HG03432 (cell line): ENCODE results near the gene BTBD7.

Experiments
- ATAC-seq: cut with Tn5 transposase; IDR thresholded peaks from one replicate; pipeline ENCODE4 v1.9.1; 2021; ENCODE audit warnings: mild to moderate bottlenecking, moderate library complexity; ENCODE audit not compliant: unreplicated experiment

Gene BTBD7

GRCh38 chr14:93206793-93207467, 125.9 kb downstream of the BTBD7 start, which contains the start of the genes GON7 and UBR7:
Gene GON7 (minus strand): TSS chr14:93207065. CDS start chr14:93207037, 28 bp downstream.
Gene UBR7 (plus strand): TSS chr14:93207256. CDS start chr14:93207292, 36 bp downstream.
- peak; percentile 87 for ATAC-seq

- ATAC-seq: no peak
These were observed 131.6 kb downstream of the BTBD7 start for GRCh38 chr14:93201155-93201704.

GRCh38 chr14:93200553-93200952, 132.3 kb downstream of the BTBD7 start:
- ATAC-seq: no peak

- no peak for ATAC-seq
These were observed 133.8 kb downstream of the BTBD7 start for GRCh38 chr14:93199031-93199430.

GRCh38 chr14:93195316-93195999, 137.4 kb downstream of the BTBD7 start:
- no peak for ATAC-seq
